Cardiac fibroblast (primary cell): ENCODE measurements around the gene TMC1.

Experiments used
- DNase-seq, 2 donors: peaks; one replicate each; pipeline versions ENCODE4 v3.0.0 to v3.0.0-alpha.2; 2010; ENCODE audit warnings: low read depth in 2 of 2
- H3K4me3 ChIP-seq, 2 donors: replicated peaks in 1 of 2; 1 replicate in 1 of 2; 2 replicates in 1 of 2; pipeline ENCODE4 v1.5.1; 2011; ENCODE audit warnings: low read depth in 2 of 2, low read length in 2 of 2, mild to moderate bottlenecking in 2 of 2, moderate library complexity in 1 of 2
- TF ChIP-seq, protein P1 (sequence below): IDR thresholded peaks from one replicate; pipeline ENCODE4 v1.5.1; 2011; ENCODE audit warnings: low read depth, mild to moderate bottlenecking, low read length, inconsistent platforms

TMC1 gene

DNA sequence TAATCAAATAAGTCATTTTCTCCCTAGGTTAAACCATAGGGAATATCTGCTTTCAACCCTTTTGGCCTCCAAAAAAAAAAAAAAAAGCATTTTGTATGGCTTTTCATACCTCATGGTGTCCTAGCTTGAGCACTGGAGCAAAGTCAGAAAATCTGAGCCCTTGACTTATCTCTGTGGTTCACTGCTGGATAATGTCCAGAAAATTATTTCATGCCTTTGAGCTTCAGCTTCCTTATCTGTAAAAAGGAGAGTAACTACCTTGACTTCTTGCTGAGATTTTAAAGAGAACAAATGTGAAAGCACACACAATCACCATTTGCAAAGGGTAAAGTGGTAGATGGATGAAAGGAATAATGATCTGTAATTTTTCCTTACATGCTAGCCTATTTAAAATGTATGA lies 265.5 kb downstream of the TMC1 start:
- TF ChIP-seq, protein P1, sequence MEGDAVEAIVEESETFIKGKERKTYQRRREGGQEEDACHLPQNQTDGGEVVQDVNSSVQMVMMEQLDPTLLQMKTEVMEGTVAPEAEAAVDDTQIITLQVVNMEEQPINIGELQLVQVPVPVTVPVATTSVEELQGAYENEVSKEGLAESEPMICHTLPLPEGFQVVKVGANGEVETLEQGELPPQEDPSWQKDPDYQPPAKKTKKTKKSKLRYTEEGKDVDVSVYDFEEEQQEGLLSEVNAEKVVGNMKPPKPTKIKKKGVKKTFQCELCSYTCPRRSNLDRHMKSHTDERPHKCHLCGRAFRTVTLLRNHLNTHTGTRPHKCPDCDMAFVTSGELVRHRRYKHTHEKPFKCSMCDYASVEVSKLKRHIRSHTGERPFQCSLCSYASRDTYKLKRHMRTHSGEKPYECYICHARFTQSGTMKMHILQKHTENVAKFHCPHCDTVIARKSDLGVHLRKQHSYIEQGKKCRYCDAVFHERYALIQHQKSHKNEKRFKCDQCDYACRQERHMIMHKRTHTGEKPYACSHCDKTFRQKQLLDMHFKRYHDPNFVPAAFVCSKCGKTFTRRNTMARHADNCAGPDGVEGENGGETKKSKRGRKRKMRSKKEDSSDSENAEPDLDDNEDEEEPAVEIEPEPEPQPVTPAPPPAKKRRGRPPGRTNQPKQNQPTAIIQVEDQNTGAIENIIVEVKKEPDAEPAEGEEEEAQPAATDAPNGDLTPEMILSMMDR, result no peak
- DNase-seq, result no peak
- H3K4me3 ChIP-seq, result no peak overlapping the region

DNA sequence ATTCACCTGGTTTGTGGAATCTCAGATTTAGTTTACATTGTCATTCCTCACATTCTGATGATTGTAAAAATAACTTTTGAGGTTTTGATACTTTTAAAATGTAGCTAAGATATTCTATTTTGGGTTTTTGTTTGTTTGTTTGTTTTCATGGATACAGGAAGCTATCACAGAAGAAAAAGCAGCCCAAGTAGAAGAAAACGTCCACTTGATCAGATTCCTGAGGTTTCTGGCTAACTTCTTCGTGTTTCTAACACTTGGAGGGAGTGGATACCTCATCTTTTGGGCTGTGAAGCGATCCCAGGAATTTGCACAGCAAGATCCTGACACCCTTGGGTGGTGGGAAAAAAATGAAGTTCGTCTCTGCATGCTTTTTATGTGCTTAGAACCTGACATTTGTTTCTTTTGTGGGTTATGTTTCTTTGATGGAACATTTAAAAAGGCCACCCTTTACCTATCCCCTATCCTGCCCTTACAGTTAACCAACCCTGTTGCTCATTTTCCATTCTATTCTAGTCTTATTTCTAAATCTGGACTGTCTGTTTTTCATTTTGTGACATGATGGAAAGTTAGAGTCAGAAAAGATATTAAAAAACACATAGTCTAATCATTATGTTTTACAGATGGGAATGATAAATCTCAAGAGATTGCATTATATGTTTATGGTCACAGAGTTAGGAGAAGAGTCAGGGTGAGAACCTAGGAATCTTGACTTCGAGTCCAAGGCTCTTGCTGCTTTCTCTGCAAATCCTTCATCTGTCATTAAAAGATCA lies 267.7 kb downstream of the TMC1 start:
- DNase-seq, result no peak
- H3K4me3 ChIP-seq, result no peak overlapping the region
- TF ChIP-seq, protein P1, result no peak

DNA sequence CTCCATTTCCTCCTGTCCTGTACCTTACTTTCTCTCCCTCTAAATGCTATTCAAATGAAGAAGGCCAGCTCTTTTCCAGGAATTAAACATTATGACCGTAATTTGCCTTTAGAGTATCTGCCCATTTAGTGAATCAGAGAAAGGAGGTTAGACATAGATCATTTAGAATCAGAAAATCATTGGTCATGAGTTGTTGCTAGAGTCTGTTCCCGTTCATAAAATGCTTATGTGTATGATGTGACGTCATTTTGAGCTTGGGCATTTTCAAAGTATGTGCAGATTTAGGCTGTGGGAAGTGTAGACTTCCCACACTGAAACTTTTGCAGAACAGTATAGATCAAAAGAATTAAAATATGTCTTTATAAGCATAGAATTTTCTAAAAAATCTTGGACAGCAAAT lies 268.5 kb downstream of the TMC1 start:
- TF ChIP-seq, protein P1, result no peak
- H3K4me3 ChIP-seq, result no peak overlapping the region
- no peak for DNase-seq

DNA sequence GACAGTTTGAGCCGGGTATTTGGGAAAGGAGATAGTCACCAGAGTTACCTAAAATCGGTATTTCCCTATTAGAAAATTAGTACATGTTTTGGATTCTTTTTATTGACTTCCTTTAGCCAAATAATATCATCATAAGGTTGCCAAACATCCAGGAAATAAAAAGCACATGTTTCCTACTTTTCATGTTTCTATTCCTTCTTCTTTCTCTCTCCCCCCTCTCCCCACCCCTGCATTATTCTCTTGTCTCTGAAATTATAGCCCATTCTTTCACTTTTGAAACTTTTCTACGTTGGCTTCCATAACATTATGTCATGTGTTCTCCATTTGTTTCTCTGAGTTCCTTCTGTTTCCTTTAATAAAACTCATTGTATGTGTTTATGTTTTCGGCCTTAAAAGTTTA lies 269.6 kb downstream of the TMC1 start:
- TF ChIP-seq, protein P1, result no peak
- no peak for DNase-seq
- no peak overlapping the region for H3K4me3 ChIP-seq

DNA sequence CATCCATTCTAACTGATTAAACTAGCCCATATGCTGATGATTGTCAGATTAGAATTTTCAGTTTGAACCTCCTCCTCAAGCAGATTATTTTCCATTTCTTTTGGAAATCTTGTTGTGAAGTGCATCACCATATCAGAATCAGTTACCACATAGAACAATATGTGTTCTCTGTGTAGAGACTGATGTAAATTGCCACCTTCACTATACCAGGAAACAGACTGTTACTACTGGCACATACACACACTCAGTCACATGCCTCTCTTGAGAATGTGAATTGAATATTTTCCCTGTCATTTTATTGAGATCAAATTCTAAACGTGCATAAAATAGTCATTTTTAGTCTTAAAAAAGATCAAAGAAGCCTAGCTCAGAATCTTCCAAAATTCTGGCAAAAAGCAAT lies 270.0 kb downstream of the TMC1 start:
- DNase-seq, result no peak
- no peak overlapping the region for H3K4me3 ChIP-seq
- TF ChIP-seq, protein P1, result no peak

DNA sequence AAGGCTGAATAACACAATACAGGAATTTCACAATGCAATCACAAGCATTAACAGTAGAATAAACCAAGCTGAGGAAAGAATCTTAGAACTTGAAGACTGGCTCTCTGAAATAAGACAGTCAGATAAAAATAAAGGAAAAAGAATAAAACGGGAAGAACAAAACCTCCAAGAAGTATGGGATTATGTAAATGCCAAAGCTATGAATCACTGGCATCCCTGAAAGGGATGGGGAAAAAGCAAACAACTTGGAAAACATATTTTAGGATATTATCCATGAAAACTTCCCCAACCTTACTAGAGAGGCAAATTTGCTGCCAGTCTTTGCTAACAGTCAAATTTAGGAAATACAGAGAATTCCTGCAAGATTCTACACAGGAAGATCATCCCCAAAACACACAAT lies 273.5 kb downstream of the TMC1 start:
- TF ChIP-seq, protein P1, result no peak
- H3K4me3 ChIP-seq, result no peak overlapping the region
- DNase-seq, result no peak
